CD14-positive monocyte (primary cell): ENCODE measurements around the gene IKZF1. TPM values are rescaled to one million over a fixed set of nuclear protein-coding genes. Genes with fewer than 3 reads are reported as not detected.

Experiments used
- DNase-seq, 3 donors: peaks; one replicate each; pipeline ENCODE4 v3.0.0-alpha.2; 2011 to 2022
- H2AFZ ChIP-seq: 2 replicates; pipeline ENCODE4 v1.6.0; 2012; ENCODE audit warnings: mild to moderate bottlenecking, low read depth, low read length, inconsistent platforms; ENCODE audit not compliant: insufficient read depth, poor library complexity, severe bottlenecking
- H3K27ac ChIP-seq, 2 donors: 1 replicate in 1 of 2; 2 replicates in 1 of 2; pipeline ENCODE4 v1.5.1; 2012 to 2013; ENCODE audit warnings: low read length in 2 of 2, control low read depth in 1 of 2, inconsistent platforms in 1 of 2, low read depth in 1 of 2, mild to moderate bottlenecking in 1 of 2
- H3K27me3 ChIP-seq, 2 donors: one replicate each; pipeline versions ENCODE4 v1.6.0 to v1.6.1; 2011 to 2013; ENCODE audit warnings: low read length in 2 of 2; ENCODE audit not compliant: control insufficient read depth in 2 of 2, insufficient read depth in 2 of 2
- H3K36me3 ChIP-seq, 2 donors: replicated peaks in 1 of 2; 1 replicate in 1 of 2; 2 replicates in 1 of 2; pipeline versions ENCODE4 v1.5.1 to v1.6.1; 2012 to 2013; ENCODE audit warnings: low read length in 2 of 2, control low read depth in 1 of 2, inconsistent platforms in 1 of 2, mild to moderate bottlenecking in 1 of 2; ENCODE audit not compliant: insufficient read depth in 2 of 2, control insufficient read depth in 1 of 2
- H3K4me1 ChIP-seq, 2 donors: 1 replicate in 1 of 2; 2 replicates in 1 of 2; pipeline versions ENCODE4 v1.5.1 to v1.6.1; 2012 to 2013; ENCODE audit warnings: low read length in 2 of 2, control low read depth in 1 of 2, inconsistent platforms in 1 of 2, mild to moderate bottlenecking in 1 of 2, moderate library complexity in 1 of 2; ENCODE audit not compliant: insufficient read depth in 2 of 2, control insufficient read depth in 1 of 2
- H3K4me2 ChIP-seq: replicated peaks from 2 replicates; pipeline ENCODE3; 2012; ENCODE audit warnings: low read length, moderate library complexity, mild to moderate bottlenecking; ENCODE audit not compliant: poor library complexity, severe bottlenecking; ENCODE audit errors: extremely low read depth
- H3K4me3 ChIP-seq, 3 experiments: fragments of 200-600 bp in 1 of 3; sonication (generic) in 1 of 3; replicated peaks in 1 of 3; 1 replicate in 2 of 3; 2 replicates in 1 of 3; pipeline ENCODE4 v1.5.1; 2011 to 2013; ENCODE audit warnings: low read length in 3 of 3, mild to moderate bottlenecking in 3 of 3, control low read depth in 2 of 3, low read depth in 2 of 3, inconsistent platforms in 1 of 3, moderate library complexity in 1 of 3
- H3K79me2 ChIP-seq: 2 replicates; pipeline ENCODE4 v1.6.0; 2012; ENCODE audit warnings: mild to moderate bottlenecking, control low read depth, inconsistent platforms, low read length, moderate library complexity; ENCODE audit not compliant: insufficient read depth
- H3K9ac ChIP-seq: 2 replicates; pipeline ENCODE4 v1.6.0; 2017; ENCODE audit warnings: low read length, mild to moderate bottlenecking; ENCODE audit not compliant: insufficient read depth, poor library complexity, severe bottlenecking
- H3K9me3 ChIP-seq, 2 donors: replicated peaks in 1 of 2; 1 replicate in 1 of 2; 2 replicates in 1 of 2; pipeline versions ENCODE4 v1.5.1 to v1.6.1; 2012 to 2013; ENCODE audit warnings: low read length in 2 of 2, control low read depth in 1 of 2; ENCODE audit not compliant: control insufficient read depth in 1 of 2, insufficient read depth in 1 of 2
- H4K20me1 ChIP-seq: 2 replicates; pipeline ENCODE4 v1.6.0; 2012; ENCODE audit warnings: mild to moderate bottlenecking, low read length, control low read depth, moderate library complexity; ENCODE audit not compliant: insufficient read depth
- H3K27ac Mint-ChIP-seq, 7 donors: one replicate each; pipeline ENCODE4 v1.8.0; 2020; ENCODE audit warnings: mild to moderate bottlenecking in 7 of 7, mixed read lengths in 7 of 7, moderate library complexity in 6 of 7, inconsistent platforms in 2 of 7
- H3K27me3 Mint-ChIP-seq, 3 donors: one replicate each; pipeline ENCODE4 v1.8.0; 2021 to 2022; ENCODE audit warnings: low read depth in 3 of 3, mild to moderate bottlenecking in 3 of 3, mixed read lengths in 3 of 3, moderate library complexity in 3 of 3, inconsistent platforms in 1 of 3
- H3K36me3 Mint-ChIP-seq, 2 donors: one replicate each; pipeline ENCODE4 v1.8.0; 2020; ENCODE audit warnings: mixed read lengths in 2 of 2, inconsistent platforms in 1 of 2, mild to moderate bottlenecking in 1 of 2
- H3K4me1 Mint-ChIP-seq: one replicate; pipeline ENCODE4 v1.8.0; 2020; ENCODE audit warnings: mild to moderate bottlenecking, mixed read lengths
- H3K4me3 Mint-ChIP-seq, 2 donors: one replicate each; pipeline ENCODE4 v1.8.0; 2020; ENCODE audit warnings: mild to moderate bottlenecking in 2 of 2, mixed read lengths in 2 of 2, moderate library complexity in 1 of 2
- H3K9me3 Mint-ChIP-seq, 7 donors: one replicate each; pipeline ENCODE4 v1.8.0; 2020 to 2022; ENCODE audit warnings: mixed read lengths in 7 of 7, mild to moderate bottlenecking in 6 of 7, moderate library complexity in 6 of 7, inconsistent platforms in 2 of 7
- CTCF ChIP-seq: fragments of 200-600 bp; IDR thresholded peaks from one replicate; pipeline ENCODE4 v1.8.0; 2022; ENCODE audit warnings: antibody characterized with exemption, mild to moderate bottlenecking
- WGBS: methylation state at CpG from one replicate; pipeline ENCODE4 v1.1.5; 2013; ENCODE audit warnings: missing lambda C conversion rate; ENCODE audit not compliant: insufficient coverage; 5-methylcytosine and 5-hydroxymethylcytosine counted together
- intact Hi-C, 2 donors: fragments of 100-400 bp; cut with micrococcal nuclease; formaldehyde crosslinking; loops; one replicate each; pipeline versions ENCODE4 v1.15.0 to v1.15.1; 2023
- polyA plus RNA-seq, 3 donors: library from polyadenylated mRNA; depleted of rRNA in 1 of 3; unstranded in 2 of 3; stranded (reverse) in 1 of 3; fragments of 300-500 nt in 2 of 3; fragments of >200 nt in 1 of 3; fragmentation: Illumina TruSeq in 2 of 3; gene quantifications; 1 replicate in 2 of 3; 2 replicates in 1 of 3; pipeline ENCODE4 v1.2.3, GENCODE V29; 2012 to 2021

IKZF1 gene
- polyA plus RNA-seq, 3 donors: 38.4 to 130 (median 80.2) TPM

- Histone ChIP-seq H3K4me1 (peaks cover 90 to 98% of the 10 kb centered on the region in 2 donors), H3K4me3 (no peak overlapping the region), H3K9me3 (no peaks in the 10 kb centered on the region), H3K4me2 (no peak overlapping the region), H3K9ac (no peak overlapping the region), H3K79me2 (peaks cover 86% of the 10 kb centered on the region), H2AFZ (no peak overlapping the region), H3K27ac (peak overlapping the region; percentile 14 to 68), H3K27me3 (no peaks in the 10 kb centered on the region), H3K36me3 (peaks cover 22 to 75% of the 10 kb centered on the region in 2 donors), H4K20me1 (peaks cover 92% of the 10 kb centered on the region)
- 95% methylated on average over 4 of the region's 9 CpGs for WGBS
- Mint-ChIP-seq H3K9me3 (no peaks in the 10 kb centered on the region), H3K4me1 (peaks cover 96% of the 10 kb centered on the region), H3K27me3 (no peaks in the 10 kb centered on the region), H3K36me3 (peaks cover 56 to 77% of the 10 kb centered on the region in 2 donors), H3K27ac (peak overlapping the region; percentile 64 to 96 (median 83)), H3K4me3 (no peak overlapping the region)
- intact Hi-C loops: no loop called here
- DNase-seq: no peak
- TF ChIP-seq CTCF: no peak
These were observed 49.5 kb downstream of the IKZF1 start for GRCh38 chr7:50353894-50354595.

GRCh38 chr7:50355817-50356178 lies 51.3 kb downstream of the IKZF1 start:
- no peaks in the 10 kb centered on the region for H3K9me3 Mint-ChIP-seq
- Histone ChIP-seq H2AFZ (no peak overlapping the region), H3K4me3 (peak overlapping the region in 1 of 3 experiments; percentile 51), H3K79me2 (peaks cover 86% of the 10 kb centered on the region), H3K4me2 (peak overlapping the region; percentile 64), H3K27me3 (no peaks in the 10 kb centered on the region), H3K27ac (peak overlapping the region; percentile 94 to 97), H4K20me1 (peaks cover 92% of the 10 kb centered on the region), H3K4me1 (peaks cover 78 to 88% of the 10 kb centered on the region in 2 donors), H3K9ac (no peak overlapping the region), H3K9me3 (no peaks in the 10 kb centered on the region), H3K36me3 (peaks cover 35 to 75% of the 10 kb centered on the region in 2 donors)
- H3K36me3 Mint-ChIP-seq: peaks cover 63 to 83% of the 10 kb centered on the region in 2 donors
- H3K4me3 Mint-ChIP-seq: peak overlapping the region in 1 of 2 donors; percentile 75
- peak in 1 of 3 donors; percentile 42 for DNase-seq
- peak overlapping the region; percentile 96 to 100 (median 99) for H3K27ac Mint-ChIP-seq
- H3K27me3 Mint-ChIP-seq: no peaks in the 10 kb centered on the region
- no peak for TF ChIP-seq CTCF
- WGBS: 10% methylated on average over 4 of the region's 9 CpGs
- intact Hi-C loops: loop anchor here (5.0 kb wide), 4 partner anchors 38 to 138 kb away; no protein-coding TSS in a partner anchor
- H3K4me1 Mint-ChIP-seq: peaks cover 96% of the 10 kb centered on the region
